A673 (cell line): Measurements from ENCODE around the gene FBXO38. TPM values are rescaled to one million over a fixed set of nuclear protein-coding genes. Genes with fewer than 3 reads are reported as not detected.

ENCODE experiments used
- BruUV-seq: library from RNA; stranded (reverse); fragments of 400-500 nt; replicated peaks from 2 replicates; lab custom pipeline; 2021; lab: Mats Ljungman, UMichigan
- CTCF ChIA-PET: fragments of 300-600 bp; sonication (Branson Sonifier 250); formaldehyde crosslinking; loops from one replicate; lab custom pipeline; 2022; ENCODE audit warnings: antibody characterized with exemption; lab: Charles Lee
- POLR2A ChIA-PET: fragments of 300-600 bp; sonication (Branson Sonifier 250); formaldehyde crosslinking; loops from one replicate; lab custom pipeline; 2022; ENCODE audit warnings: antibody characterized with exemption; ENCODE audit not compliant: low non-redundant PET; lab: Charles Lee
- DNase-seq: peaks from one replicate; pipeline ENCODE4 v3.0.0-alpha.2; 2015; ENCODE audit warnings: low spot score
- H3K27ac ChIP-seq: fragments of 200-600 bp; sonication (generic); 2 replicates; pipeline ENCODE4 v1.5.1; 2016; ENCODE audit warnings: mixed run types, low read depth, mild to moderate bottlenecking, mixed read lengths, antibody characterized with exemption, low read length; ENCODE audit not compliant: poor library complexity, severe bottlenecking
- H3K27me3 ChIP-seq: fragments of 200-600 bp; sonication (generic); replicated peaks from 2 replicates; pipeline ENCODE4 v1.6.1; 2017; ENCODE audit warnings: mixed run types, low read depth, mild to moderate bottlenecking, mixed read lengths, antibody characterized with exemption, low read length; ENCODE audit not compliant: insufficient read depth, poor library complexity
- H3K36me3 ChIP-seq: fragments of 200-600 bp; sonication (generic); 2 replicates; pipeline ENCODE4 v1.6.1; 2016; ENCODE audit warnings: mixed run types, mild to moderate bottlenecking, mixed read lengths, antibody characterized with exemption, low read length; ENCODE audit not compliant: insufficient read depth, poor library complexity, severe bottlenecking
- H3K4me1 ChIP-seq: fragments of 200-600 bp; sonication (generic); 2 replicates; pipeline ENCODE4 v1.6.1; 2017; ENCODE audit warnings: mixed run types, mild to moderate bottlenecking, mixed read lengths, antibody characterized with exemption, low read length; ENCODE audit not compliant: insufficient read depth, poor library complexity, severe bottlenecking
- H3K4me3 ChIP-seq: fragments of 200-600 bp; sonication (generic); 2 replicates; pipeline ENCODE4 v1.5.1; 2016; ENCODE audit warnings: low read depth, mixed run types, mild to moderate bottlenecking, mixed read lengths, low read length; ENCODE audit not compliant: poor library complexity, severe bottlenecking
- H3K9me3 ChIP-seq: fragments of 200-600 bp; sonication (generic); 2 replicates; pipeline ENCODE4 v1.6.1; 2016; ENCODE audit warnings: mixed run types, low read depth, mild to moderate bottlenecking, mixed read lengths, antibody characterized with exemption, low read length; ENCODE audit not compliant: poor library complexity, severe bottlenecking
- EZH2 ChIP-seq: fragments of 200-600 bp; sonication (generic); IDR thresholded peaks from 2 replicates; pipeline ENCODE4 v1.6.1; 2017; ENCODE audit warnings: borderline replicate concordance, low read depth, mild to moderate bottlenecking, mixed read lengths, antibody characterized with exemption, low read length; ENCODE audit not compliant: poor library complexity, severe bottlenecking
- intact Hi-C: fragments of 100-400 bp; cut with micrococcal nuclease; formaldehyde crosslinking; loops from one replicate; pipeline ENCODE4 v1.10.0; 2022; ENCODE audit not compliant: unreplicated experiment
- total RNA-seq: library from RNA; stranded (reverse); gene quantifications from 2 replicates; pipeline ENCODE4 v1.2.3, GENCODE V29; 2021

Gene FBXO38
- total RNA-seq, 1 experiment from 2014 or later = 36.7 TPM

DNA sequence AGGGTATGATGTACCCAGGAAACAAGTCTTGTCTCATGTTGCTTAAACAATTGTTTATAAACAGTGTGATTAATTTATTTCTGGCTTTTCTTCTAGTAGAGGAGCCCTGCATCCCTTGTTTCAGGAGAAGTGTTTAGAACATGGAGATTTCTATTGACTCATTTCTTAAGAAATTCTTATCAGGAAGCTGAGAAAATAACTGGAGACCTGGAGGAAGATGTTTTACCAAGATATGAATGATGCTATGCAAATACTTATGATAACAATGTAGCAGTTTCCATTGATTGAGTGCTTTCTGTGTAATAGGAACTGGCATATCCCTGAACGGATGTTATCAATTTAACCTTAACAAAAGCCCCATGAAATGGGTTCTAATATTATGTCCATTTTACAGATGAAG is 108.6 kb downstream of the FBXO38 start:
- no peaks in the 10 kb centered on the region for H3K36me3 ChIP-seq
- H3K27me3 ChIP-seq = peaks cover 98% of the 10 kb centered on the region
- intact Hi-C loops = no loop called here
- ChIA-PET POLR2A (no interaction called here), CTCF (no interaction called here)
- no peak overlapping the region for H3K27ac ChIP-seq
- no peak for TF ChIP-seq EZH2
- no peak for DNase-seq
- no peaks in the 10 kb centered on the region for H3K9me3 ChIP-seq
- H3K4me3 ChIP-seq = no peak overlapping the region
- H3K4me1 ChIP-seq = no peaks in the 10 kb centered on the region
- no TSS peak for BruUV-seq

Other genes starting within 250 kb of the FBXO38 start
- gene SPINK14, start 215.4 kb upstream of the FBXO38 start, total RNA-seq = not detected in 2 replicates
- not detected in 2 replicates for gene SPINK6, start 180.9 kb upstream of the FBXO38 start, total RNA-seq
- gene MARCOL, start 145.4 kb upstream of the FBXO38 start, total RNA-seq = not detected in 2 replicates
- not detected in 2 replicates for gene SPINK13, start 115.2 kb upstream of the FBXO38 start, total RNA-seq
- not detected in 2 replicates for gene SPINK7, start 71.5 kb upstream of the FBXO38 start, total RNA-seq
- gene SPINK9, start 48.4 kb upstream of the FBXO38 start, total RNA-seq = not detected in 2 replicates